Fibroblast of skin of abdomen (primary cell): ENCODE data around the gene QSOX1. TPM values are rescaled to one million over a fixed set of nuclear protein-coding genes. Genes with fewer than 3 reads are reported as not detected.
A peak's percentile ranks its signal among the peaks of the same experiment; 100 is the strongest.
"Not testable (repeated sequence)": the region's sequence is repeated elsewhere in the genome, so short reads cannot be mapped to it uniquely, and the experiment has no call there.

Experiments used
- DNase-seq: peaks from one replicate; pipeline ENCODE4 v3.0.0-alpha.2; 2013
- polyA plus RNA-seq, 2 experiments: library from polyadenylated mRNA; unstranded; fragments of 120-200 nt; gene quantifications; one replicate each; pipeline ENCODE4 v1.2.1, GENCODE V29; 2013; ENCODE audit not compliant: insufficient read length in 2 of 2

QSOX1 gene
- 465 TPM for polyA plus RNA-seq (2013, experiment 1 of 2; ENCODE audit: insufficient read length)
- polyA plus RNA-seq (2013, experiment 2 of 2; ENCODE audit: insufficient read length) = 491 TPM

- DNase-seq = peak; percentile 89
Observed at GRCh38 chr1:180154325-180155181, at the start of gene QSOX1. Gene QSOX1, plus strand, starts transcription at chr1:180154869. Its CDS starts 39 bp downstream, at chr1:180154908.

GRCh38 chr1:180112091-180112490 lies 42.6 kb upstream of the QSOX1 start:
- no peak for DNase-seq

DNA sequence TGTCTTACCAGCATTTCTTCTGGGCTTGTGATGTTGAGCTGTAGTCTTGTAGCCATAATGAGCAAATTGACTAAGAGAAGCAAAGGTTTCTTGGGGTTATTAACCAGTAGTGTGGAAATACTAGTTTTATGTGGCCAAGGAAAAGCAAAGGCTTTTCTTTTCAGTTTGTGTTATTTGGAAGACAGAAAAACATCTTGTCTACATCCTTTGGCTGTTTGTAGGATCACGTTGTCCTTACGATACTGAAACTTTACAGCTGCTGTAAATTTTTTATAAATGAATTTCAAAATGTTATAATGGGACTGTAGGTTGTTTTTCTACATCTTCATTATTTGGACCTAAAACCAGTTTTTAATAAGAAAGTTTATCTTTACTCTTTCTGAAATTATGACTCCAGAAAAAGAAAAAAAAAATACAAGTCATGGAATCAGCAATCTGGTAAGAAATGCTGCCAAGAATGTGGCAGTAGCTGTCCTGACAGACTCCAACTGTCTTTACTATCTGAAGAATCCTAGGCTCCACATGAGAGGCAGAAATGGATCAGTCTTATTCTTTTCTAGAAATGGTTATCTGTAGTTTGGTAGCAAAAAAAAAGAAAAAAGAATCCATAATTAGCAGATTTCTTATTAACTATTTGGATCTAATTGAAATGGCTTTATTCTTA lies 41.6 kb upstream of the QSOX1 start:
- DNase-seq = peak; percentile 32

DNA sequence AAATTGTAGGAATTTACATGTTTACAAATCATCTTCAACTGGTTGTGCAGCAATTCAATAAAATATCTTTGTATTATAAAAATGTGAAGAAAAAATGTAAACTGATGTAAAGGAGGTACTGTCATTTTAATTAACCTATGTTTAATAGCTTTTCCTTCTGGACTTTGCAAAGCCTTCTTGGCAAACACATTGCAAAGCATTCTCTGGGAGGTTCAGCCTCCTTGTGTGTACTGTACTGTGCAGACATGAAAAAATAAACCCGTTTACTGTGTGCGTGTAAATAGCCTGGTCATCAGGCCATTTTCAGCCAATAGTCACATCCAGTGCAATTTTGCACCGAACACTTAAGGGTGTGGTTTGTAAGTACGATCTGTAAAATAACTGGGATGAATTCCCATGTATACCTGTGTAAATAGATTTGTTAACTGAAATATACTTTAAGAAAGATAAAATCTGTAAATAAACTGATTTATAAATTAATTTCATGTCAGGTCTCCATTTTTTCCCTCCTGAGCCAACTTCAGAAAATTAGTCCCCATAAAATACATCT lies 40.2 kb upstream of the QSOX1 start:
- no peak for DNase-seq

DNA sequence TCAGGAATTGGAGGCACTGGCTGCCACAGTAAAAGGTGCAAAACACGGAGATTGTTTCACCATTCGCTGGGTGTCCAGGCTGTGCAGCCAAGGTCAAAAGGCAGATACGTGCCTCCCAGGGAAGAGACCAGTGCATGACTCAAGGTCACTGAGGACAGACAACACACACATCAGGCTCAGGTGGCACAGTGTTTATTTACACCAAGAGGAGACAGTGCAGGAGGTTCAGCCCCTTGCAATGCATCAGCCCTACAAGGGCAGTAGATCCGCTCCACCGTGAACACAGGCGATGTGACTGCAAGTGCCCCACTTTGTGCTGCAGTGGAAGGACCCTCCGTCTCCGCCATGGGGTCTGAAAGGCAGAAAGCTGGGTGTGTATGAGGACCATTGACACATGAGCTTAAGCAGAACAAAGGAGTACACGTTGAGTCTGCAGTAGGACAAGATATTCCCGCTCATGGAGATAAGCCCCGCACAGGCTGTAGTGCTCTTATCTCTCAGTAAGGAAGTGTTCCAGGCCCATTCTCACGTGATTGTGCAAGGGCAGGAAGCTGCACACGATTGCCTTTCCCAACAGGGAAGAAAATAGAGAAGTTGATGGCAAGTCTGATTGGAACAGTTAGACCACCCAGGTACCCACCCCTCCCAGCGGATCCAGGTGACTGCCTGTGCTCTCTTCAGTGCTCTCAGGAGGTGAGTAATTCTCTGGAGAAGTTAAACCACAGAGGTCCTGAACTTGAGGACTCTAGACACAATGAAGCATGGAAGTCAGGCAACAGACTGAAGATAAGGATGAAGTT lies 37.5 kb upstream of the QSOX1 start:
- no peak for DNase-seq

- peak; percentile 82 for DNase-seq
Observed at GRCh38 chr1:180117764-180118116, 36.9 kb upstream of the QSOX1 start.

DNA sequence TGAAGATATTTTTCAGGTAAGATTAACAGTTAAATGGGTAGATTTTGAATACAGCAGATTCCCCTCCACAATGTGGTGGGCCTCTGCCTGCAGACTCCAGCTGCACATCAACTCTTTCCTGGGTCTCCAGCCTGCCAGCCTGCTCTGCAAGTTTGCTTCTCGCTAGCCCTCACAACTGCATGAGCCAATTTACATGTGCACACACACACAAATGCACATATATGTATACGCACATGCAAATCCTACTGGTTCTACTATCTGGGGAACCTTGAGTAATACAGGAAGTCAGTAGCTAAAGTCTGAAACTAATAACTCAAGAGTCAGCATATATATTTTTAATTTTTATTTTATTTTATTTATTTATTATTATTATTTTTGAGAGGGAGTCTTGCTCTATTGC lies 34.8 kb upstream of the QSOX1 start:
- DNase-seq = no peak

GRCh38 chr1:180123463-180123936 lies 31.2 kb upstream of the QSOX1 start:
- DNase-seq = peak; percentile 14

DNA sequence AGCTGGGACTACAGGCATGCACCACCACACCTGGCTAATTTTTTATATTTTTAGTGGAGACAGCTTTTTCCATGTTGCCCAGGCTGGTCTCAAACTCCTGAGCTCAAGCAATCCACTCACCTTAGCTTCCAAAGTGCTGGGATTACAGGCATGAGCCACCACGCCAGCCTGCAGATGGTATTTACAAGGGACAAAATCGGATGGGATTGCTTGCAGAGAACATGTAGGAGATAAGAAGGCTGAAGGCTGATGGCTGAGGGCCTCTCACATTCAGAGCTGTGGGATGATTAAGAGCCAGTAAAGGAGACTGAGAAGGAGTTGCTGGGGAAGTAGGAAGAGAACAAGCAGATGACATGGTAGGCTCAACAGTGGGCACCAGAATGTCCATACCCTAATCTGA lies 24.0 kb upstream of the QSOX1 start:
- no peak for DNase-seq

- DNase-seq = peak; percentile 90
Observed at GRCh38 chr1:180131510-180131909, 23.2 kb upstream of the QSOX1 start.

GRCh38 chr1:180133193-180133592 lies 21.5 kb upstream of the QSOX1 start:
- DNase-seq = no peak

GRCh38 chr1:180133688-180134087 lies 21.0 kb upstream of the QSOX1 start:
- DNase-seq = not testable (repeated sequence)

- DNase-seq = peak; percentile 13
Observed at GRCh38 chr1:180135535-180135934, 19.1 kb upstream of the QSOX1 start.

GRCh38 chr1:180136331-180136967 lies 18.2 kb upstream of the QSOX1 start:
- peak; percentile 8 for DNase-seq

GRCh38 chr1:180136968-180137356 lies 17.7 kb upstream of the QSOX1 start:
- DNase-seq = no peak

DNA sequence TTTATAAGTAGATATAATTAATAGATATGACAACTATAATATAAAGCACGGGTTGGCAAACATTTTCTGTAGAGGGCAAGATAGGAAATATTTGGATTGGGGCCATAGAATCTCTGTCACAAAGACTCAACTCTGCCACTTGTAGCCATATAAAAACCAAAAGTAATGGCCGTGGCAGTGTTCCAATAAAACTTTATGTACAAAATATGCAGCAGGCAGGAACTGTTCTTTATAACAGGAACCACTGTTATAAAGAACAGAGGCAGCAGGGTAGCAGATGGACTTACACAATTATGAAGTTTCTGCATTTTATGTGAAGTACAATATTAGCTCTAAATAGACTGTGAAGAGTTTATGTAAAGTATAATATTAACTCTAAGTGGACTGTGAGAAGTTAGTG lies 16.9 kb upstream of the QSOX1 start:
- DNase-seq = no peak

DNA sequence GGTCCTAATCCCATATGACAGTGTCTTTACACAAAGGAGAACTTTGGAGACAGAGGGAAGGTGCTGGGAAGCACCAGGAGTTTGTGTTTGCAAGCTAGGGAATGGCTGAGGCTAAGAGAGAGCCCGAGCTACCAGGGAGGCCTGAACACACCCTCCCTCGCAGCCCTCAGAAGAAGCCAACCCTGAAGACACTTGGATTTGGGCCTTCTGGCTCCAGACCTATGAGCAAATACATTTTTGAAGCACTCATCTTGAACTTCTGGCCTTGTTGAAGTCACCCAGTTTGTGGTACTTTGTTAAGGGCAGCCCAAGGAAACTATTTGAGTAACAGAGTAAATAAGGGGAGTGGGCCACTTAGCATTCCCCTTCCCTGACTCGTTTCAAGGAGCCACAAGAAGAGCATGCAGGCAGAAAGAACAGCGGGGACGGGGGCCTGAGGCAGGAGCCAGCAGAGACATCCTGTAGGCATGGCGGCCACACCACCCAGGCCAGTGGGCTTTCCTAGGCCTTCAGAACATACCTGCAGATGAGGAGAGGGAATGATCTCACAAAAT lies 13.2 kb upstream of the QSOX1 start:
- DNase-seq = no peak

DNA sequence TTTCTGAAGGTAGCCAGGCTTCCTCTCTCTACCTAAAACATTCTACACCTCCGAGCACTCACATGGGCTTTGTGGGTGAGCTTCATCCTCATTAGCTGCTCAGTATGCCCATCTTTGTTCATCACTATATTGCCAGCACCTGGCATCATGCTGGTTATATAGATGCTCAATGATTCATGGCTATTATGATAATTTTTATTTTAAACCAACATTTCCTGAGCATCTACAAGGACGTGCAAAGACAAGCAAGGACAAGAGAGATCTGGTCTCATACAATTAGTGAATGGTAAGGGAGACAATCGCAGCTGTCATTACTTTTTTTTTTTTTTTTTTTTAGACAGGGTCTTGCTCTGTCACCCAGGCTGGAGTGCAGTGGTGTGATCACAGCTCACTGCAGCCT lies 11.3 kb upstream of the QSOX1 start:
- no peak for DNase-seq

GRCh38 chr1:180144659-180145357 lies 9.9 kb upstream of the QSOX1 start:
- DNase-seq = no peak

GRCh38 chr1:180145446-180145845 lies 9.2 kb upstream of the QSOX1 start:
- DNase-seq = no peak

DNA sequence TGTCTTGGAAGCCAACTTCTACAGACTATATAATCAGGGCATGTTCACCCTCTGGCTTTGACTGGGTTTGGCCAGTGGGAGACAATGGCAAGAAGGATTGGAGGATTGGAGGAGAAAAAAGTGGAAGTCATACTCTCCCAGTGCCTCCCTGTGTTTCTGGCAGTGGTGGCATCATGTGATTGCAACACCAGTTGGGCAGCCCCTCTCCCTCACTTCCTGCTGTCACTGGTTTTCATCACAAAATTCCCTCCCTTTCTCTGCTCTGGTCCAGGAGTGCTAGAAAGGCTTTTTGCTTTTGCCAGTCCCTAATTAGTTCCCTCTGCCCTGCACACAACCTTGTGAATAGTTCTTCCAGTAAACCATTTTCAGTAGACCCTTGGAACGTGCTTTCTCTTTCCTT lies 3.7 kb upstream of the QSOX1 start:
- DNase-seq = peak; percentile 22
